Suppressor macrophage (primary cell): ENCODE measurements around the gene PLA2G6.

Experiments
- DNase-seq, 4 experiments: peaks; one replicate each; pipeline ENCODE4 v3.0.0-alpha.2; 2020 to 2022

Gene PLA2G6

GRCh38 chr22:38108561-38109319, 72.9 kb downstream of the PLA2G6 start:
- no peak for DNase-seq

- DNase-seq, result no peak
Measured at GRCh38 chr22:38107692-38108515, 73.7 kb downstream of the PLA2G6 start.

GRCh38 chr22:38106814-38107578, 74.6 kb downstream of the PLA2G6 start:
- DNase-seq, result no peak

GRCh38 chr22:38104084-38104483, 77.5 kb downstream of the PLA2G6 start:
- DNase-seq, result peak; percentile 35 to 55 (median 48)

- DNase-seq, result no peak
Measured at GRCh38 chr22:38103641-38104040, 78.0 kb downstream of the PLA2G6 start.

- no peak for DNase-seq
Measured at GRCh38 chr22:38098410-38099249, 83.0 kb downstream of the PLA2G6 start.

- DNase-seq, result no peak
Measured at GRCh38 chr22:38097557-38098409, 83.8 kb downstream of the PLA2G6 start.

GRCh38 chr22:38097058-38097457, 84.6 kb downstream of the PLA2G6 start:
- no peak for DNase-seq

GRCh38 chr22:38089474-38089851, 92.2 kb downstream of the PLA2G6 start:
- no peak for DNase-seq

GRCh38 chr22:38088629-38089473, 92.8 kb downstream of the PLA2G6 start:
- DNase-seq, result no peak

- DNase-seq, result no peak
Measured at GRCh38 chr22:38087855-38088254, 93.8 kb downstream of the PLA2G6 start.

GRCh38 chr22:38086942-38087341, 94.7 kb downstream of the PLA2G6 start:
- DNase-seq, result no peak

- no peak for DNase-seq
Measured at GRCh38 chr22:38086001-38086845, 95.4 kb downstream of the PLA2G6 start.

- DNase-seq, result no peak
Measured at GRCh38 chr22:38085501-38085900, 96.1 kb downstream of the PLA2G6 start.

GRCh38 chr22:38085056-38085455, 96.6 kb downstream of the PLA2G6 start:
- no peak for DNase-seq

- no peak for DNase-seq
Measured at GRCh38 chr22:38083931-38084631, 97.5 kb downstream of the PLA2G6 start, which contains the start of gene SLC16A8. Gene SLC16A8 (minus strand): TSS chr22:38084184. CDS start chr22:38082873, 1,311 bp downstream.

- no peak for DNase-seq
Measured at GRCh38 chr22:38082986-38083710, 98.5 kb downstream of the PLA2G6 start.
